ENCODE data around the gene LILRA2. TPM values are rescaled to one million over a fixed set of nuclear protein-coding genes. Genes with fewer than 3 reads are reported as not detected.
"Not testable (repeated sequence)": the region's sequence is repeated elsewhere in the genome, so short reads cannot be mapped to it uniquely, and the experiment has no call there.

LILRA2 gene
- not detected in 2 replicates for total RNA-seq

- DNase-seq (ENCODE audit: low read depth, low spot score): no peak
Observed at GRCh38 chr19:54573330-54573872, at the start of gene LILRA2. LILRA2 (plus strand) TSS chr19:54573790; CDS start chr19:54573879, 89 bp downstream.

GRCh38 chr19:54525636-54526035 lies 48.0 kb upstream of the LILRA2 start:
- DNase-seq (ENCODE audit: low read depth, low spot score): no peak

GRCh38 chr19:54526972-54527371 lies 46.6 kb upstream of the LILRA2 start:
- DNase-seq (ENCODE audit: low read depth, low spot score): no peak

GRCh38 chr19:54530866-54531265 lies 42.7 kb upstream of the LILRA2 start:
- DNase-seq (ENCODE audit: low read depth, low spot score): no peak

- DNase-seq (ENCODE audit: low read depth, low spot score): no peak
Observed at GRCh38 chr19:54532528-54532927, 41.1 kb upstream of the LILRA2 start.

GRCh38 chr19:54533476-54533875 lies 40.1 kb upstream of the LILRA2 start:
- DNase-seq (ENCODE audit: low read depth, low spot score): no peak

- no peak for DNase-seq (ENCODE audit: low read depth, low spot score)
Observed at GRCh38 chr19:54534156-54534555, 39.4 kb upstream of the LILRA2 start.

GRCh38 chr19:54535601-54536000 lies 38.0 kb upstream of the LILRA2 start:
- DNase-seq (ENCODE audit: low read depth, low spot score): no peak

- DNase-seq (ENCODE audit: low read depth, low spot score): no peak
Observed at GRCh38 chr19:54536956-54537355, 36.6 kb upstream of the LILRA2 start.

- DNase-seq (ENCODE audit: low read depth, low spot score): no peak
Observed at GRCh38 chr19:54541712-54542111, 31.9 kb upstream of the LILRA2 start.

- DNase-seq (ENCODE audit: low read depth, low spot score): no peak
Observed at GRCh38 chr19:54548806-54549205, 24.8 kb upstream of the LILRA2 start.

GRCh38 chr19:54549224-54549623 lies 24.4 kb upstream of the LILRA2 start:
- DNase-seq (ENCODE audit: low read depth, low spot score): no peak

- DNase-seq (ENCODE audit: low read depth, low spot score): no peak
Observed at GRCh38 chr19:54551293-54551692, 22.3 kb upstream of the LILRA2 start.

- DNase-seq (ENCODE audit: low read depth, low spot score): no peak
Observed at GRCh38 chr19:54551950-54552912, 21.4 kb upstream of the LILRA2 start.

- no peak for DNase-seq (ENCODE audit: low read depth, low spot score)
Observed at GRCh38 chr19:54552913-54553310, 20.7 kb upstream of the LILRA2 start.

GRCh38 chr19:54554006-54554405 lies 19.6 kb upstream of the LILRA2 start:
- no peak for DNase-seq (ENCODE audit: low read depth, low spot score)

GRCh38 chr19:54554896-54555295 lies 18.7 kb upstream of the LILRA2 start:
- DNase-seq (ENCODE audit: low read depth, low spot score): no peak

GRCh38 chr19:54556194-54556593 lies 17.4 kb upstream of the LILRA2 start:
- DNase-seq (ENCODE audit: low read depth, low spot score): no peak

GRCh38 chr19:54558339-54558738 lies 15.3 kb upstream of the LILRA2 start:
- no peak for DNase-seq (ENCODE audit: low read depth, low spot score)

GRCh38 chr19:54560881-54561385 lies 12.7 kb upstream of the LILRA2 start:
- DNase-seq (ENCODE audit: low read depth, low spot score): no peak

- DNase-seq (ENCODE audit: low read depth, low spot score): no peak
Observed at GRCh38 chr19:54561840-54562239, 11.8 kb upstream of the LILRA2 start.

GRCh38 chr19:54563206-54563605 lies 10.4 kb upstream of the LILRA2 start:
- DNase-seq (ENCODE audit: low read depth, low spot score): not testable (repeated sequence)

GRCh38 chr19:54570316-54570715 lies 3.3 kb upstream of the LILRA2 start:
- DNase-seq (ENCODE audit: low read depth, low spot score): no peak
